ENCODE data around the gene SIAH3.
"Not testable (repeated sequence)": the region's sequence is repeated elsewhere in the genome, so short reads cannot be mapped to it uniquely, and the experiment has no call there.

The SIAH3 gene

DNA sequence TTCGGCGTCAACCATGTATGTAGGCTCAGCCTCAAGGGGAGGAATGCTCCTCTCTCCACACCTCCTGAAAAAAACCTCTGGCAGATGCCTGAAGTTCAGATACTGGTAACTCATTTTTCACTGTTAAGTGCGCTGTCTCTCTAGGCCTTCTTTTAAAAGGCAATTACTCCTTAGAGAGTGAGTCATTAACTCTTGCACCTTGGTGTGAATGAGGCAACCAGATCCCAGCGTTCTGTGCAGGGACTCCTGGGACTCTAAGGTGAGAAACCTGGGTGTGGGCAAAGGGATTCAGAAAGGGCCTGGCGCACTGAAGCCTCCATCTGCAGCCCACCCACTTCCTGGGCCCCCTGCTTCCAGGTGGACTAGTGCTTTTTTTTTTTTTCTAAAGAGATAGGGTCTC lies 71.7 kb downstream of the SIAH3 start:
- no peak for DNase-seq

DNA sequence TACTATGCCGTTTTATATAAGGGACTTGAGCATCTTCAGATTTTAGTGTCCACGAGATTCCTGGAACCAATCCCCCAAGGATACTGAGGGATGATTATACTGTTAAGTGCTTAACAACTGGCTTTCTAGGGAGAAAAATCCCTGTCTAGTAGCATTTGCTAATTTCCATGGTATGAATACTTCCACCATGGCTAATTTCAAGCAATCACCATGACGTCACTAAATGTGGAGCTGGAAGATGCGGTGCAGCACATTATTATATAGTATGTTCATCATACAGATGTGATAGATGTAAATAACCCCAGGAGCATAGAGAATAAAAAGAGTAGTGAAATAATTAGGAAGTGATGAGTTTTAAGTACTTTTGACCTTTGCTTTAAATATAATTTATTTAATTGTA lies 72.7 kb downstream of the SIAH3 start:
- DNase-seq = no peak

DNA sequence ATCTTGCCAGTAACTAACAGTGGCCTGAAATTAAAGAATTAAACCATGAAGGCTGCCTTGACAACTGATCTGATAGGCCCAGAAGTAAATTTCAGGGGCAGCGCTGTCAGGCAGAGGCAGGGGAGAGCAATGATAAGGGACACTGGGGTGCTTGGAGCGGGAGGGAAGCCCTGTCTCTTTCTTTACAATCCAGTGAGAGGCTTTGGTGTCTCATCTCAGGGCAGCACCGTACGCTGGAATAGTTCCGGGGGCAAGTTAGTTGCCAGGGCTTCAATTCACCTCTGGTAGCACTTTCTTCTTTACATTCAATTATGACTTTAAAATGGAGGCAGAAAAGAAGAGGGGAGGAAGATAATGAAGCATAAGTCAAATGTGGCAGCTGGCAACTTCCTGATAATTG lies 74.8 kb downstream of the SIAH3 start:
- no peak for DNase-seq

DNA sequence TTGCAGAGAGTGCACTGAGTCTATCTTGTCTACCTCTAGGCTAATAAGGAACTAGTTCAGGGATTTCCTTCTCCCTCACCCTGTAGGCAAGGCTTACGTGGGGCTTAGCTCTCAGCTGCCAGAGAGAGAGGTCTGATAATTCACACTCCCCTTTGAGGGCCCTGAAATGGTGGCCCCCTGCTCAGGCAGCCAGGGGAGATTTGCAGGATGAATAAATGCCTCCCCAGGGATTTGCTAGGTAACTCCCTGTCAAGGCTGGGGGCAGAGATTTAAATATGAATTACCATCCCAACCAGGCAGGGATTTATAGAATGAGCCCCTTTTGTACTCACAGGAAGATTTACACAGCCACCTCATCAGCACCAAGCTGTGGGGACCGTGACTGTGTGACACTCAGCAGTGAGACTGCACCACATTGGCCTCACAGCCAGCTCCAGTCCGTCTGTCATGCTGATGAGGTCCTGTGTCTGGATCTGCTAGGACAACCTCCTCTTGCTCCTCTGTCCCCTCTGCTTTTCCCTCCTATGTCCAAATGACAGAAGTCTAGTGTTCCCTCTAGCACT lies 76.1 kb downstream of the SIAH3 start:
- DNase-seq = no peak

DNA sequence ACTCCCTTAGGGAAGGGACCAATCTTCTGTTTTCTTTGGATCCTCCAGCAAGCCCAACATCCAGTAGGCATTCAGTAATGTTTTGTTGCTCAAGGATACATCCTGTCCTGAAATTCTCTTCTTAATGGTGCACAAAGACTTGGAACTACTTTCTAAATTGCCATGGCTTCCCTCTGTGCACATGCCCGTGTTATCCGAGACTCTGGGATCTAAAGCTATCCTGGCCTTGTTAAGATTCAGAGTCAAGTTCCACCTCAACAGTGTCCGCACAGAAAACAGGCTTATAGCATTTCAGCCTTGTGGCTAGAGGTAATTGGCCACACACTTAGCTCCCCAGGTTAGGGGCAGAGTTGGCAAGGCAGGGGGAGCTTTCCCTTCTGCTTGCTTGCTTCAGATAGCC lies 77.6 kb downstream of the SIAH3 start:
- DNase-seq = no peak

DNA sequence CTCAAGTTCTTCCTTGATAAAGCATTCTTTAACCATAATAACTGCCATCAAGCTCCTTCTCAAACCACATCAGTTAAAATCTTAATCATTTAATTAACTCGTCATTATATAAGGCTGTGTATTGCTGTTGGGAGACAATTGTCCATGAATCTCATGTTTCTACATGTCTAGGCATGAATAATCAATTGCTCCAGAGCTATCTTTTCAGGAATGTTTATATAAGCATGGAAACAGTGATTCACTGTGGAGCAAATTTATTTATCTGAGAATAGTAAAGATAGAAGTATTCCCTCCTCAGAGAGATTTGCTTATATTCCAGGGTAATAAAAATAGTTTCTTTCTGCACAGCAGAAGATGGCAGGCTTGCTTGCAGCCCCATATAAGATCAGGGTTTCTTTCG lies 78.3 kb downstream of the SIAH3 start:
- DNase-seq = no peak

DNA sequence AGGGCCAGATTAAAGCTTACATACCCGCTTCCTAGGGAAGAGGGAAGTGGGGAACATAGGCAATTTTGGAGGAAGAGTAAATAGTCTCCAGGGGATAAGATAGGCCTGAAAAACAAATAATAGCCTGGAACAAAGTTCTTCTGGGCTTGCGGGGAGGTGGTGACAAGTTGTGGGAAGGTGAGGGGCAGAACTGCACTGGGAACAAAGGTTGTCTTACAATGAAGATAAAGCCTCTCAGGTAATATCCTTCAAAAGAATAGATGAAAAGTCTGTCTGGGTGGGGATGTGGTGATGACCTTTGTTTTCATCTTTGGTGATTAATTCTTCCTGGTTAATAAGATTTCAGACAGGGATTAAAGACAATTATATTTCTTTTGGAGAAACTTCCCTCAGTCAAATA lies 80.7 kb downstream of the SIAH3 start:
- DNase-seq = no peak

DNA sequence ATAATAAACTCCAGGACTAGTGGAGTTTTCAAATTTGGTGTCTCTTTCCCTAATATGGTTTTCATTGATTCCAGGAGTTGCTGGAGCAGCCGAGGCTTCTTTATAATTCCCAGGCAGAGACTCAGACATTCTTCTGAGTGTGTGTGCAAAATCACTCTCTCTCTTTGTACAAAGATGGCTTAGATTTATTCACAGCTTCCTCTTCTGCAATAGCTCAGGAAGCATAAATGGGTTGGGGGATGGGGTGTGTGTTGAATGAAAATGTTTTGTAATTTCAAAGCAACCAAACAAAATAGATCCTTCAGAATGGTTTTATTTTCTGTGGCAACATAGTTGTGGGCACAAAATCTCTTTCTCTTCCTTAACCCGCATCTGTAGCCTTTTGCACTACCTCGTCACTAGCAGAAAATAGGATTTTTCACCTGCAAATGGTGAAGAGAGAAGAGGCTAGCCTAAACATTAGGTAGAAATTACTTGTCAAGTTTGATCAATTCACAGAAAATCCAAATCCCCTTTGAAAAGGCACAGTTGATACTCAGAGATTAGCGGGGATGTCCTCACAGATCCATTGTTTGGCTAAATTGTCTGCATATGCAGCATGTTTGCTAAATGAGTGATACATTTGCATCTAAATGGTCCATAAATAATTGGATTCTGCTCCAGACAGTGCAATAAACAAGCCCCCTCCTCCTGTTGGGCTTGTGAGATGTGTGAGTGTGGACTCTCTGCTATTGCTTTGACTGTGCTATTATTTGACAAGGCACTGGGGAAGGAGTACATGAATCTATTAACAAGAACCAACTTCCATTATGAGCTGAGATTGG lies 82.7 kb downstream of the SIAH3 start:
- DNase-seq = no peak

DNA sequence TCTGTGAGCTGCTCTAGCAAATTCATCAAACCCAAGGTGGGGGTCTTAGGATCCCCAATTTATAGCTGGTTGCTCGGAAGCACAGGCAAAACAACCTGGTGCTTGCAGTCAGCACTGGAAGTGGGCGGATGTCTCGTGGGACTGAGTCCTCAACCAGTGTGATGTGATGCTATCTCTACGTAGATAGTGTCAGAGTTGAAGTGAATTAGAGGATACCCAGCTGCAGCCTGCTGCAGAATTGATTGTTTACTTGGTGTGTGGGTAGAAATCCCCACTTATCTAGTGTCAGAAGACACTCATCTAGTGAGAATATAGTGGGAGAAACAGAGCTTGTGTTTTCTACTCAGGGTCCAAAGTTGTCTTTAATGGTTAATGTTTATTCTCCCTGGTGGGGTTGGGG lies 86.1 kb downstream of the SIAH3 start:
- DNase-seq = no peak

DNA sequence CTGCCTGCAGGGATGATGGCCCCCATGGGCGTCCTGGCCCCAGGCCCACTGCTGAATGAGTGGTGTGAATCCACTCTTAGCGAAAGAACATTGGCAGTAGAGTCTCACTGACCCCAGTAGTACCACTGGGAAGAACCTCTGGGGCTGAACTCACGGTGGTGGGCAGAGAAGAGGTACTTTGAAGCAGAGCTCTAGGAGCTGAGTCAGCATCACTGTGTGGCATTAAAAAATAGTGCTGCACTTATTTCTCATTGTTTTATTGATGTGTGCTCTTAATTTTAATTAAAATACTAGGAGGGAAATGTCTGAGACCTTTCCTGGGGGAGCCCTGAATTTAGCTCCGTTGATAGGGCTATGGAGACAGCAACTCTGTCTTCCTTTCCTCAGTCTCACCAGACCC lies 88.1 kb downstream of the SIAH3 start:
- no peak for DNase-seq

DNA sequence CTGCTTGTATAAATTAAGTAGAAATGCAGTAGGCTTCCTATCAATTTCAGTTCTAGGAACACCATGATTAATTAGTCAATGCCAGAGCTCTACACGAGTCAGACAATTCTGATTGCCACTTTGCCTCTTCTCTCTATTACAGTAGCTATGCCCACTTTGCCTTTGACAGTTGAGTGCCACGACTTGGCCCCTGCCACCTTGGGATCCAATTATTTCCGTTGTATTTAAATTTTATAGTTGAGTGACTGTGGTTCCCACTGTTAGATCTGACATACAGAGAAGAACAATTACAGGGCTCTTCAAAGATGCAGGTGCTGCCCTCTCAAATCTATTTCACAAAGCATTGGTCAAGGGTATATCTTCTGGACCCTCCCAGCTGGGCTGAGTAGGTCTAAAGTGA lies 94.0 kb downstream of the SIAH3 start:
- DNase-seq = not testable (repeated sequence)

DNA sequence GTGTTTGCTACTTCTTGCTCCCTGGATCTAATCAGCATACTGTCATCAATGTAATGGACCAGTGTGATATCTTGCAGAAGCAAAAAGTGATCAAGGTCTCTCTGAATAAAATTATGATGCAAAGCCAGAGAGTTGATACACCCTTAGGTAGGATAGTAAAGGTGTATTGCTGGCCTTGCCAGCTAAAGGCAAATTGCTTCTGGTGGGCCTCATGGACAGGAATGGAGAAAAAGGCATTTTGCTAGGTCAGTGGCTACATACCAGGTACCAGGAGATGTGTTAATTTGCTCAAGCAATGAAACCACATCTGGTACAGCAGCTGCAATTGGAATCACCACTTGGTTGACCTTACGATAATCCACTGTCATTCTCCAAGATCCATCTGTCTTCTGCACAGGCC lies 95.1 kb downstream of the SIAH3 start:
- not testable (repeated sequence) for DNase-seq

DNA sequence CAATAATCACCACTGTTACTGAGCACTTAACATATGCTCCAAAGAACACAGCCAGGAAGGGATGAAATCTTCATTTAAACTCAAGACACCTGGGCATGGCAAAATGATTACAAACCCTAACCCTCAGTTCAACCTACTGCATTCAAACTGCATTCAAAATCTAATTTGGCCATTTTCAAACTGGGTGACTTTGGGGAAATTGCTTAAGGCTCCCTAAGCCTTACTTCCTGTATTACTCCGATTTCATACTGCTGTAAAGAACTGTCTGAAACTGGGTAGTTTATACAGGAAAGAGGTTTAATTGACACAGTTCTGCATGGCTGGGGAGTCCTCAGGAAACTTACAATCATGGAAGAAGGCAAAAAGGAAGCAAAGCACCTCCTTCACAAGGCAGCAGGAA lies 99.0 kb downstream of the SIAH3 start:
- DNase-seq = no peak

DNA sequence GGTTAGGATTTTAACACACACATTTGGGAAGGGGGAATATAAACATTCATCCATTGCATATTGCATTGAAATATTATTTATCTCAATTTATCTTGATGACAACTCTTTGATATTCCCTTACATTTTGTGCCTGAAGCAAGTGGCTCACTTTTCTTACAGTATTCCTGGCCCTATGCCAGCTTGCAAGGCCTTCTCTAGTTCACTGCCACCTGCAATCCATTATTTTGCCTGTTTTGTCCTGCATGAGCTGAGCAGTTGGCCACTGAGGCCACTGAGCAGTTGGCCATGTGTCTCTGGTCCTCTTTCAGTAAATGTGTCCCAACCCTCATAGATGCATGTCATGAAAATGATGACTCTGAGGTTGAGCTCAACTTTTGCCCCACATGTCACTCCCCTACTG lies 99.7 kb downstream of the SIAH3 start:
- no peak for DNase-seq

DNA sequence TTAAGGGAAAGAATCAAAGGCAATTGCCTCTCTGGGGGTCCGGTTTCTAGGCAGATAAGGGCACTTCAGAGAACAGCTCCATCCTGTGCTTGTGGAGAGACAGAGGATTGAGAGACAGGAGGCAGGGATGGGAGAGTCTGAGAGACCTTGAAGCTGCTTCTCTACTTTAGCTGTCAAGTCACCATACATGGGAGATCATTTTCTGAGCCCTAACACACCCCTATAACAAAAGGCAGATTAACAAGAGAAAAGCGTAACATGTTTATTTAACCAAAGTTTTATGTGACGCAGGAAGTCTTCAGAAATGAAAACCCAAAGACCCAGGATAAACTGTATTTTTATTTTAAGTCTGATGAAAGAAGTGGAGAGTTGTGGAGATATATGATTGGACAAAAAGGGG lies 101.0 kb downstream of the SIAH3 start:
- no peak for DNase-seq

DNA sequence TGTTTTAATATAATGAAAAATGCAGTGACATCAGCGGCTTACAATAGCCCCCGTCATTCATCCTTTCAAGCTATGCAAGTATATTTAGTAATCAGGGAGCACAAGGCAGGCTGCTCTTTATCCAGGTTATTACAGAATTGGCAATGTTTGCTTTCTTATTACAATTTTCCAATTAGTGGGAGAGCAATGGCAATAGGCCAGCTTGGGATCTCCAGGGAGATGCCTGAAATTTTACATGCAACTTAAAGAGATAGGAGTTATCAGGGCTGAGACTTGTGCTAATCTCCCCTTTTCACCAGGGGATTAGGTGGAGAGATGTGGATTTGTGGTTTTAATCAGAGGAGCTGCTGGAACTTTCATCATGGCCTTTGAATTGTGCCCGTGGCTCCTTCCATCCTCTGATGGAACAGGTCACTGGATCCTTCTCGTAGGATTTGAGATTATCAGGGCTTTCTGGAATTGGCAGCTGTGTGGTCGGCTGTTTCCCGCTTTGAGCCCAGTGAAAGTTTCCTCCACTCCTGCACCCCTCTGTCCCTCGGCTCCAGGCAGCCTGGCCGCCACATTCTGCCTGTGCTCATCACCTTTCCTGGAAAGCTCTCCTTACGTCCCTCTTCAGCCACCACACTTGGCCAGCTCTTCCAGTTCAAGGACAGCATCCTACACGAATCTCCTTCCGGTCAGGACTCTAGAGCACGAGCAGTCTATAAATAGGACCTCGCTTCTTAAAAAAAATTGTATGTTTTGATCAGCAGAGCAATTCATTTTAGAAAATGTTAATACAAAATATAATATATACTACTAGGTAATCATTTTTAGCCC lies 102.4 kb downstream of the SIAH3 start:
- DNase-seq = peak; percentile 32

DNA sequence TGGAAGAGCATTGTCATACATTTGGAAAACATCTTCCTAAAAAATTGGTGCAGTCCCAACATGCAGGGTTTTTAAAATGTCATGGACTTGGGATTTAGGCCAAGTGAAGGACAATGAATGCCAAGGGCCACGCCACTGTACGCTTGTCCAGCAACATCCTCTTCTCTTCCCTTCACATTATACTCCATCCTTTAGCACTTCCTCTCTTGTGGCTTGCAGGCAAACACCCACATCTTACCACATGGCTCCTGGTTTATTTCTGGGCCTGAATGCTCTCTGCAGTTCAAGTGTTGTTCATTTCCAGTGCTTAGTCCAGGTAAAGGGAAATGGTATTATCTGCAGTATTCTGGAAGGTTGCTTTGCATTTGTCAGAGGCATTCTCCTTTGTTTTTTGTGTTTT lies 104.5 kb downstream of the SIAH3 start:
- DNase-seq = no peak

DNA sequence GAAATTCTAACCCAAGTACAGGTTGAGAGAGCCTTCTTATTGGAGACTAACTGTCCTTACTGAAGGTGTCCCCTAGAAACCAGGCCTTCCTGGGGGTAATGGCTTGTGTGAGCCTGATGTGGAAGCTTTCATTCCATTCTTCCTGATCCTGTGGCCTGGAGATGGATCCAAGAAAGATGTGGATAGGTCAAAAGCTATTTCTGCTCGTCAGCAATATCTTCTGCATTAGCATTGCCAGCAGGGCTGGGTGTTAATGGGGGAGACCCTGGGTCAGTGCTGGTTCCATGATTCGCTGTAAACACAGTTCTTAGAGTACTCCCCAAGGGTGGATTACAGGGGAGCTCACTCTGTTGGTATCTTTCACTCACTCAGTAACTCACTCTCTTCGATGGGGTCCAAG lies 106.6 kb downstream of the SIAH3 start:
- DNase-seq = no peak

DNA sequence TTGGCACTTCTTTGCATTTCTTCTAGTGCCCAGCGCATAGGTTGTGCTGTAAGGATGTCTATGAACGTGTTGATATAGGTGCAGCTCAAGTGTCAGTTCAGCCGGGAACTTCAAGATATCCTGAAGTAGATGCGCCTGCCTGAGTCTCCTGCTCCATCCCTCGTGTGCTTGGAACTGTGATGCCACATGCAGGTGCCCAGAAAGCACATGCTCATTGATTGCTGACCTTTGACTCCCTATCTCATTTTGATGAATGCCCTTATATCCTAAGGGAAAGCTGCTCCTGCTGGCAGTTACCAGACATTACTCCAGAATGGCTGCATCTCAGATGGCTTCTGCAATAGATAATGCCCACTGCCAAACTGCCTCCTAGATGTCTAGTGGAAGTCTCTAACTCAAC lies 108.6 kb downstream of the SIAH3 start:
- no peak for DNase-seq

DNA sequence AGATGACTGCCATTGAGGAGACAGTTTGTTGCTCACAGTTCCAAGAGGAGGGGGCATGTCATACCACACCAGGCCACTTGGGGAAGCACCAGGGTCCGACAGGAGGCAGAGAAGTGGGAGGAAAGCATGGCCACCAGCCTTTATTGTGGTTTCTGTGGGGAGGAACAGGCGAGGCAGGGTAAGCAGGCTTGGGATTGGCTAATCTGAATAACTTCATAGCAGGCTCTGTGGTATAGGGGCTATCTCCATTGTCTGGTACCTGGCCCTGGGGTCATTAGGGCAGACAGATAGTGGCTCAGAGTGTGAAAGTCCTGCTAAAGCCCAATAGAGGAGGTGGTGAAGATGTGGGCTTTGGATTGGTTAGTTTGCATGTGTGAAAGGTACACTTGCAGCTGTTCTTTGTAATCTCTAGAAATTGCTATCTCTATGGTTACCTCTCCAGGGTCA lies 114.0 kb downstream of the SIAH3 start:
- no peak for DNase-seq

DNA sequence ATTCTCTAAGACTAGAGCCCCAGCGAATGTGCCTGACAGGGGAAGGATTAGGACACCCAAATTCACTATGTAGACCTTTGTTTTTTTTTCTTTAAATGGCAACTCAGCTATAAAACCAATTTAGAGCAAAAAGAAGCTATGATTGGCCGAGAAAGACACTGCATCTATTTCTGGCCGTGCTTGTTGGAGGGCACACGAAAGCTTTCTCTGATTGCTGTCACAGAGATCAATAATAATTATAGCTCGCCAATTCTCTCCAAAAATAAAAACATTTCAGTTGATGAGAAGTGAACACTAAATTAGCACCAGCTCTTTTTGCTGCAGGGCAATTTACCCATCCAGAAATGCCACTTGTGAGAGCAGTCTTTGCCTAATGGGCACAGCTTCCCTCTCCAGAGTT lies 118.2 kb downstream of the SIAH3 start:
- DNase-seq = no peak

DNA sequence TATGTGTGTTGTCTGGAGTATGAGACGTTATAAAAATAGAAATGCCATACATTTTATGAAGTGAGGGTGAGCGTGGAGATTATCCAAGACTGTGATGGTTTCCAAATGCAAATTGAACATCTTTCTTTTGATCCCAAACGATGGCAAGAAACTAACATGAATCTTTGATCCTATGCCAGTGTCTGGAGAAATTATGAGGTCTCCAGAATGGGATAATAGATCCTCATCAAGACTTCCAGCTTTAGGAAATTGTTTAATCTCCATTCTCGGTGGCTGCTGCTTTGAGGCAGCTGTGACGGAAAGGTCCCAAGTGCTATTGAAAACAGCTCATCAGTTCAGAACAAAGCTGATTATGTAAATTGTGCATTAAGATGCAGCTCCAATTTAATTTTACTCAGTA lies 118.6 kb downstream of the SIAH3 start:
- DNase-seq = no peak

DNA sequence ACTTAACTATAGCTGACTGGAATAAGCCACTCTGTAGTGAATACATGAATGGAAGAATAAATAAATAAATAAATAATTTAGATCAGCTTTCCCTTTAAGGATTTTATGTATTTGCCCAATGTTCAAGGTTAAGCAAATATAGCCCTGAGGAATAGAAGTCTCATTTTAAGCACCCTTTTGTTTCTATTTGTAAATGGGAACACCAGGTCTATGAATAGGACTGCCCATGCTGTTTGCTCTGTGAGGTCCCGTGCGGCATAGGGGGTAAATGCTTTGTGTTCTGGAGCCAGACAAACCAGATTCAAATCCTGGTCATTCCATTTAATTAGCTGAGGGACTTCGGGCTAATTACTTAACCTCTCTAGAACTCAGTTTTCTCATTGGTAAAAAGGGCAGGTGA lies 120.1 kb downstream of the SIAH3 start:
- no peak for DNase-seq

DNA sequence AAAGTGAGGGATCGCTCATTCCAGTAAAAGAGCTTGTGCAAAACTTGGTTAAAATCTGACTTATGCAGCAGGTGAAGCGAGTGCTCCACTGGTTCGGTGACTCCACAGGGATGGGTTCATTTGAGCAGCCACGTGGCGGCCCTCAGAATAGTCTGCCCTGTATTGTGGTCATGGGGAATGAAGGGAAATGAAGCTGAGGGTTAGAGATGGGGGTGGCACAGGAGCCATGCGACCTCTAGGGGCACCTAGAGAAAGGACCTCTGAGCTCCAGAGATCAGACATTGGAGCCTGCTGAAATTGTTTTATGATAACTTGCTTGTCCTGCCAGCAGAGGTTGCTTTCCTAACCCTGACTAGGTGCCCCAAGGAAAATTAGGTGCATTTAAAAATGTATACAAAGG lies 122.8 kb downstream of the SIAH3 start:
- DNase-seq = no peak

Measured in NCI-H1436 treated with DMSO at 0.1 percent for 48 hours (cell line).